GM23338 (cell line): ENCODE measurements around the gene CABP2.

Experiments
- CREB1 ChIP-seq: fragments of 250-450 bp; sonication (Bioruptor Pico); IDR thresholded peaks from 2 replicates; pipeline ENCODE4 v1.5.0; 2020; ENCODE audit warnings: low read depth, mild to moderate bottlenecking, moderate library complexity
- EZH2 ChIP-seq: fragments of 200-600 bp; sonication (generic); IDR thresholded peaks from one replicate; pipeline ENCODE4 v1.8.0; 2017; ENCODE audit warnings: antibody characterized with exemption, mild to moderate bottlenecking, low read depth; ENCODE audit not compliant: unreplicated experiment
- EZH2phosphoT487 ChIP-seq: fragments of 200-600 bp; sonication (generic); IDR thresholded peaks from one replicate; pipeline ENCODE4 v1.8.1; 2018; ENCODE audit warnings: antibody characterized with exemption; ENCODE audit not compliant: unreplicated experiment
- JUNB ChIP-seq: IDR thresholded peaks from one replicate; pipeline ENCODE4 v1.6.1; 2016; ENCODE audit warnings: antibody characterized with exemption; ENCODE audit not compliant: unreplicated experiment
- NANOG ChIP-seq: IDR thresholded peaks from 2 replicates; pipeline ENCODE4 v1.6.1; 2016; ENCODE audit warnings: antibody characterized with exemption, borderline replicate concordance
- POLR2AphosphoS5 ChIP-seq: IDR thresholded peaks from 2 replicates; pipeline ENCODE4 v1.6.1; 2016; ENCODE audit warnings: antibody characterized with exemption, low read depth
- STAT1 ChIP-seq: IDR thresholded peaks from one replicate; pipeline ENCODE4 v1.6.1; 2016; ENCODE audit warnings: antibody characterized with exemption; ENCODE audit not compliant: unreplicated experiment
- TF ChIP-seq, protein P1 (sequence below): IDR thresholded peaks from one replicate; pipeline ENCODE4 v1.6.1; 2018; ENCODE audit warnings: antibody characterized with exemption; ENCODE audit not compliant: unreplicated experiment
- TF ChIP-seq, protein P2 (sequence below), 2 experiments: fragments of 200-600 bp in 1 of 2; sonication (generic) in 1 of 2; conservative IDR thresholded peaks; 2 replicates each; pipeline versions ENCODE4 v1.5.1 to v1.6.1; 2016 to 2017; ENCODE audit warnings: antibody characterized with exemption in 2 of 2, low read depth in 2 of 2, mild to moderate bottlenecking in 2 of 2, moderate library complexity in 1 of 2
- TF ChIP-seq, protein P3 (sequence below): IDR thresholded peaks from 2 replicates; pipeline ENCODE4 v1.6.1; 2016; ENCODE audit warnings: antibody characterized with exemption

DNA sequence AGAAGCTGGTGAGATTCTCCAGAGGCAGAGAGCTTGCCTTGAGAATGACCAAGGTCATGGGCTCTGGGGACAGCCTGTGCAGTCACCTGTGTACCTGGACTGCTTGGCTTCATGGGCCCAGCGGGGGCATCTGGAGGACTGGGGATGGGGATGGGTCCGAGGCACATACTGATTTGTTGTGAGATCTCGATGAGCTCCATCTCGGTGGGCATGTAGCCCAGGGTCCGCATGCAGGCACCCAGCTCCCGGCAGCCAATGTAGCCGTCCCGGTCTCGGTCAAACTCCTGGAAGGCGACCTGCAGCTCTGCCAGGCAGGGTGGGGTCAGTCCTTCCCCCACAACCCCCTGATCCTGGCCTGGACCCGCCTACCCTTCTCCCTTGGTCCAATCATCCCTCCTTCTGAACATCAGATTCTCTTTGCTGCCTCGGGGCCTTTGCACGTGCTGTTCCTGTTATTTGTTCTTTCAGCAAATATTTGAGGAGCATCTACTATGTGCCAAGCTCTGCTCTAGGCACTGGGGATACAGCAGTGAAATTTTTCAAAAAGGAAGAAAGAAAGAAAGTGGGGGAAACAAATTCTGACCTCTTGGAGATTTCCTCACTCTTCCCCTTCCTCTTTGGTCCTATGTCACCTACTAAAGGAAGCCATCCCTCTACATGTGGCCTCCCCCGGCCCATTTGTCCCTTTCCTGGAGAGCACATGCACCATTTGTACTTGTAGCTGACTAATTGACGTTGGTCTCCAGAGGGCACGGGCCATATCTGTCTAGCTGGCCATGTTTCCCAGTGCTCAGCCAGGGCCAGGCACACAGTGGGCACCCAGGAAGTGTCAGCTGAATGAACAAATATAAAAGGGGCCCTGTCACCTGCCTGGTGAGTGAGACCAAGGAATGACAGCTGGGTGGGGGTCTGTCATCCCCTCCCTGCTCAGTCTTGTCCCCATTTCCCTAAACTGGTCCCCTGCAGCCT is 2.1 kb downstream of the CABP2 start:
- TF ChIP-seq, protein P1, sequence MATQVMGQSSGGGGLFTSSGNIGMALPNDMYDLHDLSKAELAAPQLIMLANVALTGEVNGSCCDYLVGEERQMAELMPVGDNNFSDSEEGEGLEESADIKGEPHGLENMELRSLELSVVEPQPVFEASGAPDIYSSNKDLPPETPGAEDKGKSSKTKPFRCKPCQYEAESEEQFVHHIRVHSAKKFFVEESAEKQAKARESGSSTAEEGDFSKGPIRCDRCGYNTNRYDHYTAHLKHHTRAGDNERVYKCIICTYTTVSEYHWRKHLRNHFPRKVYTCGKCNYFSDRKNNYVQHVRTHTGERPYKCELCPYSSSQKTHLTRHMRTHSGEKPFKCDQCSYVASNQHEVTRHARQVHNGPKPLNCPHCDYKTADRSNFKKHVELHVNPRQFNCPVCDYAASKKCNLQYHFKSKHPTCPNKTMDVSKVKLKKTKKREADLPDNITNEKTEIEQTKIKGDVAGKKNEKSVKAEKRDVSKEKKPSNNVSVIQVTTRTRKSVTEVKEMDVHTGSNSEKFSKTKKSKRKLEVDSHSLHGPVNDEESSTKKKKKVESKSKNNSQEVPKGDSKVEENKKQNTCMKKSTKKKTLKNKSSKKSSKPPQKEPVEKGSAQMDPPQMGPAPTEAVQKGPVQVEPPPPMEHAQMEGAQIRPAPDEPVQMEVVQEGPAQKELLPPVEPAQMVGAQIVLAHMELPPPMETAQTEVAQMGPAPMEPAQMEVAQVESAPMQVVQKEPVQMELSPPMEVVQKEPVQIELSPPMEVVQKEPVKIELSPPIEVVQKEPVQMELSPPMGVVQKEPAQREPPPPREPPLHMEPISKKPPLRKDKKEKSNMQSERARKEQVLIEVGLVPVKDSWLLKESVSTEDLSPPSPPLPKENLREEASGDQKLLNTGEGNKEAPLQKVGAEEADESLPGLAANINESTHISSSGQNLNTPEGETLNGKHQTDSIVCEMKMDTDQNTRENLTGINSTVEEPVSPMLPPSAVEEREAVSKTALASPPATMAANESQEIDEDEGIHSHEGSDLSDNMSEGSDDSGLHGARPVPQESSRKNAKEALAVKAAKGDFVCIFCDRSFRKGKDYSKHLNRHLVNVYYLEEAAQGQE = no peak
- TF ChIP-seq, protein P2, sequence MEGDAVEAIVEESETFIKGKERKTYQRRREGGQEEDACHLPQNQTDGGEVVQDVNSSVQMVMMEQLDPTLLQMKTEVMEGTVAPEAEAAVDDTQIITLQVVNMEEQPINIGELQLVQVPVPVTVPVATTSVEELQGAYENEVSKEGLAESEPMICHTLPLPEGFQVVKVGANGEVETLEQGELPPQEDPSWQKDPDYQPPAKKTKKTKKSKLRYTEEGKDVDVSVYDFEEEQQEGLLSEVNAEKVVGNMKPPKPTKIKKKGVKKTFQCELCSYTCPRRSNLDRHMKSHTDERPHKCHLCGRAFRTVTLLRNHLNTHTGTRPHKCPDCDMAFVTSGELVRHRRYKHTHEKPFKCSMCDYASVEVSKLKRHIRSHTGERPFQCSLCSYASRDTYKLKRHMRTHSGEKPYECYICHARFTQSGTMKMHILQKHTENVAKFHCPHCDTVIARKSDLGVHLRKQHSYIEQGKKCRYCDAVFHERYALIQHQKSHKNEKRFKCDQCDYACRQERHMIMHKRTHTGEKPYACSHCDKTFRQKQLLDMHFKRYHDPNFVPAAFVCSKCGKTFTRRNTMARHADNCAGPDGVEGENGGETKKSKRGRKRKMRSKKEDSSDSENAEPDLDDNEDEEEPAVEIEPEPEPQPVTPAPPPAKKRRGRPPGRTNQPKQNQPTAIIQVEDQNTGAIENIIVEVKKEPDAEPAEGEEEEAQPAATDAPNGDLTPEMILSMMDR (conservative IDR thresholded peaks at IDR 0.05; ENCODE audit: low read depth in 2 of 2) = no peak
- no peak for TF ChIP-seq POLR2AphosphoS5
- TF ChIP-seq JUNB = no peak
- no peak for TF ChIP-seq EZH2phosphoT487
- no peak for TF ChIP-seq EZH2
- TF ChIP-seq, protein P3, sequence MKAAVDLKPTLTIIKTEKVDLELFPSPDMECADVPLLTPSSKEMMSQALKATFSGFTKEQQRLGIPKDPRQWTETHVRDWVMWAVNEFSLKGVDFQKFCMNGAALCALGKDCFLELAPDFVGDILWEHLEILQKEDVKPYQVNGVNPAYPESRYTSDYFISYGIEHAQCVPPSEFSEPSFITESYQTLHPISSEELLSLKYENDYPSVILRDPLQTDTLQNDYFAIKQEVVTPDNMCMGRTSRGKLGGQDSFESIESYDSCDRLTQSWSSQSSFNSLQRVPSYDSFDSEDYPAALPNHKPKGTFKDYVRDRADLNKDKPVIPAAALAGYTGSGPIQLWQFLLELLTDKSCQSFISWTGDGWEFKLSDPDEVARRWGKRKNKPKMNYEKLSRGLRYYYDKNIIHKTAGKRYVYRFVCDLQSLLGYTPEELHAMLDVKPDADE = no peak
- TF ChIP-seq STAT1 = no peak
- TF ChIP-seq CREB1 (CRISPR knock-in tag) = no peak
- TF ChIP-seq NANOG = no peak
